Measurements from ENCODE around the gene GPRASP3.
A peak's percentile ranks its signal among the peaks of the same experiment; 100 is the strongest.
"Not testable (repeated sequence)": the region's sequence is repeated elsewhere in the genome, so short reads cannot be mapped to it uniquely, and the experiment has no call there.

Gene GPRASP3

GRCh38 chrX:102720237-102721168, at the start of gene GPRASP3:
Gene GPRASP3 (plus strand): TSS chrX:102720743. CDS start chrX:102748996, 28,253 bp downstream.
- peak within 1 kb of the TSS; percentile 61 for H3K4me3 ChIP-seq (ENCODE audit: control insufficient read depth, low read depth, low read length)
- no peak for TF ChIP-seq CTCF (IDR thresholded peaks at IDR 0.05; ENCODE audit: control insufficient read depth, insufficient read depth, low read depth, low read length, missing control alignments)
- DNase-seq (ENCODE audit: low read depth) = peak; percentile 27

- no peak for TF ChIP-seq CTCF (IDR thresholded peaks at IDR 0.05; ENCODE audit: control insufficient read depth, insufficient read depth, low read depth, low read length, missing control alignments)
- no peak for DNase-seq (ENCODE audit: low read depth)
Measured at GRCh38 chrX:102672856-102673255, 47.7 kb upstream of the GPRASP3 start.

GRCh38 chrX:102677479-102677878, 43.1 kb upstream of the GPRASP3 start:
- DNase-seq (ENCODE audit: low read depth); H3K4me3 ChIP-seq (ENCODE audit: control insufficient read depth, low read depth, low read length): not testable (repeated sequence)

More at GRCh38 chrX:102672856-102673255, 47.7 kb upstream of the GPRASP3 start:
- H3K4me3 ChIP-seq (ENCODE audit: control insufficient read depth, low read depth, low read length) = no peak overlapping the region

GRCh38 chrX:102684772-102685520, 35.6 kb upstream of the GPRASP3 start:
- no peak for TF ChIP-seq CTCF (IDR thresholded peaks at IDR 0.05; ENCODE audit: control insufficient read depth, insufficient read depth, low read depth, low read length, missing control alignments)
- DNase-seq (ENCODE audit: low read depth) = no peak
- no peak overlapping the region for H3K4me3 ChIP-seq (ENCODE audit: control insufficient read depth, low read depth, low read length)

GRCh38 chrX:102694749-102695148, 25.8 kb upstream of the GPRASP3 start:
- no peak for TF ChIP-seq CTCF (IDR thresholded peaks at IDR 0.05; ENCODE audit: control insufficient read depth, insufficient read depth, low read depth, low read length, missing control alignments)
- H3K4me3 ChIP-seq (ENCODE audit: control insufficient read depth, low read depth, low read length) = no peak overlapping the region
- no peak for DNase-seq (ENCODE audit: low read depth)

GRCh38 chrX:102696306-102696705, 24.2 kb upstream of the GPRASP3 start:
- H3K4me3 ChIP-seq (ENCODE audit: control insufficient read depth, low read depth, low read length) = no peak overlapping the region
- TF ChIP-seq CTCF (IDR thresholded peaks at IDR 0.05; ENCODE audit: control insufficient read depth, insufficient read depth, low read depth, low read length, missing control alignments) = no peak
- no peak for DNase-seq (ENCODE audit: low read depth)

- H3K4me3 ChIP-seq (ENCODE audit: control insufficient read depth, low read depth, low read length) = no peak overlapping the region
- no peak for DNase-seq (ENCODE audit: low read depth)
- no peak for TF ChIP-seq CTCF (IDR thresholded peaks at IDR 0.05; ENCODE audit: control insufficient read depth, insufficient read depth, low read depth, low read length, missing control alignments)
Measured at GRCh38 chrX:102697494-102697893, 23.0 kb upstream of the GPRASP3 start.

Data from AG09309 (cell line).